Sigmoid colon (tissue), 4 donors: Measurements from ENCODE around the gene IPMK.

ENCODE experiments used
- EP300 ChIP-seq, 4 donors: sonication (generic); formaldehyde crosslinking; IDR thresholded peaks; one replicate each; pipeline ENCODE4 v1.6.1; 2017; ENCODE audit warnings: antibody characterized with exemption in 4 of 4
- POLR2A ChIP-seq, 2 donors: fragments of 450-650 bp; IDR thresholded peaks; one replicate each; pipeline ENCODE4 v1.6.1; 2016; ENCODE audit warnings: antibody characterized with exemption in 2 of 2, mild to moderate bottlenecking in 2 of 2, moderate library complexity in 2 of 2
- TF ChIP-seq, protein P1 (sequence below), 4 experiments: fragments of 450-650 bp in 3 of 4; fragments of 200-600 bp in 1 of 4; IDR thresholded peaks; one replicate each; pipeline ENCODE4 v1.5.1; 2016 to 2019; ENCODE audit warnings: antibody characterized with exemption in 4 of 4, mild to moderate bottlenecking in 3 of 4, moderate library complexity in 2 of 4

DNA sequence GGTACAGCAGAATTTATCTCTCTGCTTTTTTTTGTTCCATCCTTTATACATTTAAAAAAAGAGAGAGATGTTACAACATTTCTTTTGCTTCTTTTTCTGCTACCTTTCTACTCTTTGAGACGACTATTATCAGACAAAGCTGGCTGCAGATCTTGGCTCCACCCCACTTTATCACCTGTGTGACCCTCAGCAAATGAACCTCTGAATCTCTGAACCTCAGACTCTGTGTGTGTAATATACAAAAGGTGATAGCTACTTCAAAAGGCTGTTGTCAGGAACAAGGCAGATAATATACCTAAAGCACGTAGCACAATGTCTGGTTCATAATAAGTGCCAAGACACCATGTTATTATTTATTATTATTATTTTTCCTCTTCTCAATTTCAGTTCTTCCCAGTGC lies 34.6 kb upstream of the IPMK start:
- TF ChIP-seq, protein P1, sequence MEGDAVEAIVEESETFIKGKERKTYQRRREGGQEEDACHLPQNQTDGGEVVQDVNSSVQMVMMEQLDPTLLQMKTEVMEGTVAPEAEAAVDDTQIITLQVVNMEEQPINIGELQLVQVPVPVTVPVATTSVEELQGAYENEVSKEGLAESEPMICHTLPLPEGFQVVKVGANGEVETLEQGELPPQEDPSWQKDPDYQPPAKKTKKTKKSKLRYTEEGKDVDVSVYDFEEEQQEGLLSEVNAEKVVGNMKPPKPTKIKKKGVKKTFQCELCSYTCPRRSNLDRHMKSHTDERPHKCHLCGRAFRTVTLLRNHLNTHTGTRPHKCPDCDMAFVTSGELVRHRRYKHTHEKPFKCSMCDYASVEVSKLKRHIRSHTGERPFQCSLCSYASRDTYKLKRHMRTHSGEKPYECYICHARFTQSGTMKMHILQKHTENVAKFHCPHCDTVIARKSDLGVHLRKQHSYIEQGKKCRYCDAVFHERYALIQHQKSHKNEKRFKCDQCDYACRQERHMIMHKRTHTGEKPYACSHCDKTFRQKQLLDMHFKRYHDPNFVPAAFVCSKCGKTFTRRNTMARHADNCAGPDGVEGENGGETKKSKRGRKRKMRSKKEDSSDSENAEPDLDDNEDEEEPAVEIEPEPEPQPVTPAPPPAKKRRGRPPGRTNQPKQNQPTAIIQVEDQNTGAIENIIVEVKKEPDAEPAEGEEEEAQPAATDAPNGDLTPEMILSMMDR (IDR thresholded peaks at IDR 0.05): no peak
- TF ChIP-seq EP300 (IDR thresholded peaks at IDR 0.05): no peak
- TF ChIP-seq POLR2A (IDR thresholded peaks at IDR 0.05): no peak
